HFF-Myc (cell line): ENCODE measurements around the gene STK10.
"Not testable (repeated sequence)": the region's sequence is repeated elsewhere in the genome, so short reads cannot be mapped to it uniquely, and the experiment has no call there.

Experiments used
- DNase-seq: peaks from one replicate; pipeline ENCODE4 v3.0.0-alpha.2; 2011; ENCODE audit warnings: low read depth; ENCODE audit errors: extremely low read depth
- H3K4me3 ChIP-seq: replicated peaks from 2 replicates; pipeline ENCODE4 v1.5.1; 2011; ENCODE audit warnings: low read depth, mild to moderate bottlenecking, control low read depth, low read length
- TF ChIP-seq, protein P1 (sequence below): IDR thresholded peaks from 2 replicates; pipeline ENCODE4 v1.5.1; 2012; ENCODE audit warnings: mild to moderate bottlenecking, low read depth, low read length, control low read depth; ENCODE audit errors: missing control alignments

Gene STK10

GRCh38 chr5:172162323-172162986, 25.6 kb downstream of the STK10 start:
- TF ChIP-seq, protein P1, sequence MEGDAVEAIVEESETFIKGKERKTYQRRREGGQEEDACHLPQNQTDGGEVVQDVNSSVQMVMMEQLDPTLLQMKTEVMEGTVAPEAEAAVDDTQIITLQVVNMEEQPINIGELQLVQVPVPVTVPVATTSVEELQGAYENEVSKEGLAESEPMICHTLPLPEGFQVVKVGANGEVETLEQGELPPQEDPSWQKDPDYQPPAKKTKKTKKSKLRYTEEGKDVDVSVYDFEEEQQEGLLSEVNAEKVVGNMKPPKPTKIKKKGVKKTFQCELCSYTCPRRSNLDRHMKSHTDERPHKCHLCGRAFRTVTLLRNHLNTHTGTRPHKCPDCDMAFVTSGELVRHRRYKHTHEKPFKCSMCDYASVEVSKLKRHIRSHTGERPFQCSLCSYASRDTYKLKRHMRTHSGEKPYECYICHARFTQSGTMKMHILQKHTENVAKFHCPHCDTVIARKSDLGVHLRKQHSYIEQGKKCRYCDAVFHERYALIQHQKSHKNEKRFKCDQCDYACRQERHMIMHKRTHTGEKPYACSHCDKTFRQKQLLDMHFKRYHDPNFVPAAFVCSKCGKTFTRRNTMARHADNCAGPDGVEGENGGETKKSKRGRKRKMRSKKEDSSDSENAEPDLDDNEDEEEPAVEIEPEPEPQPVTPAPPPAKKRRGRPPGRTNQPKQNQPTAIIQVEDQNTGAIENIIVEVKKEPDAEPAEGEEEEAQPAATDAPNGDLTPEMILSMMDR, result no peak
- no peak overlapping the region for H3K4me3 ChIP-seq
- no peak for DNase-seq

GRCh38 chr5:172160506-172160905, 27.5 kb downstream of the STK10 start:
- TF ChIP-seq, protein P1, result no peak
- DNase-seq, result no peak
- H3K4me3 ChIP-seq, result no peak overlapping the region

DNA sequence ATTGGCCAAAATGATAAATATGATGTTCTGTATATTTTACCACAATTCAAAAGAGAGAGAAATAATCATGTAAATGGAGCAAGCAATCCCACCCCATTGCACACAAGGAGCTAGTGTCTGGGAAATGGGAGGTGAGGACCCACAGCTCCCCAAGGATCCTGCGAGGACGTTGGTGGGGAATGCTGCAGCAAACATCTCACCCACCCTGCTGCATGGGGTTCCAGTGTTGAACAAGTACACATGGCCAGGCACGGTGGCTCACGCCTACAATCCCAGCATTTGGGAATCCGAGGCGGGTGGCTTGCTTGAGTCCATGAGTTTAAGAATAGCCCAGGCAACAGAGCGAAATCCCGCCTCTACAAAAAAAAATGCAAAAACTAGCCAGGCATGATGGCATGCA, 29.0 kb downstream of the STK10 start:
- TF ChIP-seq, protein P1, result no peak
- no peak overlapping the region for H3K4me3 ChIP-seq
- DNase-seq, result no peak

GRCh38 chr5:172156541-172156994, 31.5 kb downstream of the STK10 start:
- DNase-seq, result no peak
- TF ChIP-seq, protein P1, result no peak
- H3K4me3 ChIP-seq, result no peak overlapping the region

GRCh38 chr5:172155101-172155500, 32.9 kb downstream of the STK10 start:
- DNase-seq, H3K4me3 ChIP-seq: not testable (repeated sequence)

- no peak overlapping the region for H3K4me3 ChIP-seq
- DNase-seq, result no peak
- TF ChIP-seq, protein P1, result no peak
Observed at GRCh38 chr5:172153695-172154094, 34.3 kb downstream of the STK10 start.

GRCh38 chr5:172151661-172152210, 36.3 kb downstream of the STK10 start:
- no peak for DNase-seq
- TF ChIP-seq, protein P1, result no peak
- H3K4me3 ChIP-seq, result no peak overlapping the region
